Effector memory CD8-positive, alpha-beta T cell (primary cell): ENCODE measurements around the gene FSTL5.

Experiments used
- ATAC-seq: fragments of 150-1000 bp; cut with Tn5 transposase; replicated peaks from 2 replicates; pipeline ENCODE4 v1.10.0; 2021; ENCODE audit warnings: mild to moderate bottlenecking, moderate library complexity
- DNase-seq, 3 experiments: peaks; one replicate each; pipeline ENCODE4 v3.0.0; 2021
- H3K27ac Mint-ChIP-seq, 2 donors: one replicate each; pipeline ENCODE4 v1.8.0; 2022; ENCODE audit warnings: mild to moderate bottlenecking in 2 of 2, mixed read lengths in 2 of 2, moderate library complexity in 2 of 2
- H3K27me3 Mint-ChIP-seq, 2 donors: one replicate each; pipeline ENCODE4 v1.8.0; 2022; ENCODE audit warnings: mixed read lengths in 2 of 2
- H3K36me3 Mint-ChIP-seq: one replicate; pipeline ENCODE4 v1.8.0; 2022; ENCODE audit warnings: mild to moderate bottlenecking, moderate library complexity, mixed read lengths; ENCODE audit not compliant: insufficient read depth
- H3K4me1 Mint-ChIP-seq, 2 donors: one replicate each; pipeline ENCODE4 v1.8.0; 2022; ENCODE audit warnings: low read depth in 2 of 2, mixed read lengths in 2 of 2
- H3K4me3 Mint-ChIP-seq, 2 donors: one replicate each; pipeline ENCODE4 v1.8.0; 2022; ENCODE audit warnings: mild to moderate bottlenecking in 2 of 2, mixed read lengths in 2 of 2, moderate library complexity in 2 of 2
- H3K9me3 Mint-ChIP-seq, 2 donors: one replicate each; pipeline ENCODE4 v1.8.0; 2022; ENCODE audit warnings: mixed read lengths in 2 of 2

The FSTL5 gene

GRCh38 chr4:161658676-161659075 lies 505.1 kb downstream of the FSTL5 start:
- DNase-seq (no peak), ATAC-seq (no peak)
- no peaks in the 10 kb centered on the region for H3K27me3 Mint-ChIP-seq
- H3K36me3 Mint-ChIP-seq: no peaks in the 10 kb centered on the region
- no peaks in the 10 kb centered on the region for H3K4me1 Mint-ChIP-seq
- H3K9me3 Mint-ChIP-seq: peaks cover 9 to 17% of the 10 kb centered on the region in 2 donors
- no peak overlapping the region for H3K4me3 Mint-ChIP-seq
- no peak overlapping the region for H3K27ac Mint-ChIP-seq

- no peaks in the 10 kb centered on the region for H3K4me1 Mint-ChIP-seq
- no peaks in the 10 kb centered on the region for H3K36me3 Mint-ChIP-seq
- DNase-seq: no peak
- peaks cover 8 to 9% of the 10 kb centered on the region in 2 donors for H3K9me3 Mint-ChIP-seq
- no peak overlapping the region for H3K27ac Mint-ChIP-seq
- no peak for ATAC-seq
- no peak overlapping the region for H3K4me3 Mint-ChIP-seq
- H3K27me3 Mint-ChIP-seq: no peaks in the 10 kb centered on the region
These were observed 506.2 kb downstream of the FSTL5 start for GRCh38 chr4:161657616-161658015.

GRCh38 chr4:161656594-161656993 lies 507.2 kb downstream of the FSTL5 start:
- DNase-seq (no peak), ATAC-seq (no peak)
- H3K4me1 Mint-ChIP-seq: no peaks in the 10 kb centered on the region
- H3K36me3 Mint-ChIP-seq: no peaks in the 10 kb centered on the region
- H3K4me3 Mint-ChIP-seq: no peak overlapping the region
- no peak overlapping the region for H3K27ac Mint-ChIP-seq
- no peaks in the 10 kb centered on the region for H3K27me3 Mint-ChIP-seq
- peaks cover 5 to 9% of the 10 kb centered on the region in 2 donors for H3K9me3 Mint-ChIP-seq

GRCh38 chr4:161655148-161655547 lies 508.7 kb downstream of the FSTL5 start:
- ATAC-seq (no peak), DNase-seq (no peak)
- Mint-ChIP-seq H3K4me3 (no peak overlapping the region), H3K27me3 (no peaks in the 10 kb centered on the region), H3K4me1 (no peaks in the 10 kb centered on the region), H3K9me3 (peaks cover 5 to 7% of the 10 kb centered on the region in 2 donors), H3K36me3 (no peaks in the 10 kb centered on the region), H3K27ac (no peak overlapping the region)

GRCh38 chr4:161653697-161654096 lies 510.1 kb downstream of the FSTL5 start:
- peaks cover 5 to 7% of the 10 kb centered on the region in 2 donors for H3K9me3 Mint-ChIP-seq
- H3K27me3 Mint-ChIP-seq: no peaks in the 10 kb centered on the region
- no peak overlapping the region for H3K27ac Mint-ChIP-seq
- DNase-seq: no peak
- ATAC-seq: no peak
- no peaks in the 10 kb centered on the region for H3K36me3 Mint-ChIP-seq
- no peak overlapping the region for H3K4me3 Mint-ChIP-seq
- H3K4me1 Mint-ChIP-seq: no peaks in the 10 kb centered on the region

GRCh38 chr4:161651586-161651985 lies 512.2 kb downstream of the FSTL5 start:
- H3K27me3 Mint-ChIP-seq: no peaks in the 10 kb centered on the region
- ATAC-seq (no peak), DNase-seq (no peak)
- no peaks in the 10 kb centered on the region for H3K4me1 Mint-ChIP-seq
- H3K27ac Mint-ChIP-seq: no peak overlapping the region
- H3K36me3 Mint-ChIP-seq: no peaks in the 10 kb centered on the region
- H3K9me3 Mint-ChIP-seq: peaks cover 0 to 3% of the 10 kb centered on the region in 2 donors
- no peak overlapping the region for H3K4me3 Mint-ChIP-seq

- Mint-ChIP-seq H3K36me3 (no peaks in the 10 kb centered on the region), H3K27me3 (no peaks in the 10 kb centered on the region), H3K4me3 (no peak overlapping the region), H3K27ac (no peak overlapping the region), H3K4me1 (no peaks in the 10 kb centered on the region), H3K9me3 (peaks cover 0 to 3% of the 10 kb centered on the region in 2 donors)
- DNase-seq (no peak), ATAC-seq (no peak)
These were observed 513.0 kb downstream of the FSTL5 start for GRCh38 chr4:161650812-161651211.

- Mint-ChIP-seq H3K4me3 (no peak overlapping the region), H3K27ac (no peak overlapping the region), H3K4me1 (no peaks in the 10 kb centered on the region), H3K36me3 (no peaks in the 10 kb centered on the region), H3K9me3 (peaks cover 8 to 12% of the 10 kb centered on the region in 2 donors), H3K27me3 (no peaks in the 10 kb centered on the region)
- ATAC-seq: no peak
- DNase-seq: no peak
These were observed 516.0 kb downstream of the FSTL5 start for GRCh38 chr4:161647757-161648156.

GRCh38 chr4:161642708-161643107 lies 521.1 kb downstream of the FSTL5 start:
- Mint-ChIP-seq H3K27me3 (no peaks in the 10 kb centered on the region), H3K4me3 (no peak overlapping the region)

GRCh38 chr4:161629694-161630441 lies 533.9 kb downstream of the FSTL5 start:
- ATAC-seq: no peak
- Mint-ChIP-seq H3K4me3 (no peak overlapping the region), H3K36me3 (no peaks in the 10 kb centered on the region), H3K4me1 (no peaks in the 10 kb centered on the region), H3K9me3 (peaks cover 0 to 5% of the 10 kb centered on the region in 2 donors), H3K27me3 (no peaks in the 10 kb centered on the region), H3K27ac (no peak overlapping the region)
- DNase-seq: no peak

More at GRCh38 chr4:161642708-161643107, 521.1 kb downstream of the FSTL5 start:
- Mint-ChIP-seq H3K4me1 (no peaks in the 10 kb centered on the region), H3K9me3 (peaks cover 12% of the 10 kb centered on the region in 2 donors), H3K36me3 (no peaks in the 10 kb centered on the region), H3K27ac (no peak overlapping the region)
- no peak for DNase-seq
- no peak for ATAC-seq

- Mint-ChIP-seq H3K36me3 (peaks cover 2% of the 10 kb centered on the region), H3K9me3 (peaks cover 0 to 3% of the 10 kb centered on the region in 2 donors), H3K27me3 (no peaks in the 10 kb centered on the region), H3K4me1 (no peaks in the 10 kb centered on the region), H3K27ac (no peak overlapping the region), H3K4me3 (no peak overlapping the region)
- ATAC-seq: no peak
- no peak for DNase-seq
These were observed 559.1 kb downstream of the FSTL5 start for GRCh38 chr4:161604516-161605300.

- no peaks in the 10 kb centered on the region for H3K36me3 Mint-ChIP-seq
- no peak for ATAC-seq
- no peaks in the 10 kb centered on the region for H3K4me1 Mint-ChIP-seq
- no peak for DNase-seq
- no peak overlapping the region for H3K27ac Mint-ChIP-seq
- no peak overlapping the region for H3K4me3 Mint-ChIP-seq
- H3K9me3 Mint-ChIP-seq: peaks cover 0 to 8% of the 10 kb centered on the region in 2 donors
- no peaks in the 10 kb centered on the region for H3K27me3 Mint-ChIP-seq
These were observed 562.8 kb downstream of the FSTL5 start for GRCh38 chr4:161601011-161601410.

- H3K4me3 Mint-ChIP-seq: no peak overlapping the region
- H3K27me3 Mint-ChIP-seq: no peaks in the 10 kb centered on the region
- ATAC-seq (no peak), DNase-seq (no peak)
- no peak overlapping the region for H3K27ac Mint-ChIP-seq
- H3K36me3 Mint-ChIP-seq: no peaks in the 10 kb centered on the region
- H3K4me1 Mint-ChIP-seq: no peaks in the 10 kb centered on the region
- H3K9me3 Mint-ChIP-seq: peaks cover 7 to 9% of the 10 kb centered on the region in 2 donors
These were observed 568.5 kb downstream of the FSTL5 start for GRCh38 chr4:161595230-161595771.

- peaks cover 7 to 8% of the 10 kb centered on the region in 2 donors for H3K9me3 Mint-ChIP-seq
- ATAC-seq: no peak
- no peaks in the 10 kb centered on the region for H3K27me3 Mint-ChIP-seq
- H3K4me1 Mint-ChIP-seq: no peaks in the 10 kb centered on the region
- DNase-seq: no peak
- H3K36me3 Mint-ChIP-seq: no peaks in the 10 kb centered on the region
- no peak overlapping the region for H3K27ac Mint-ChIP-seq
- no peak overlapping the region for H3K4me3 Mint-ChIP-seq
These were observed 578.8 kb downstream of the FSTL5 start for GRCh38 chr4:161585011-161585410.
